ENCODE results near the gene ARHGDIG.
"Not testable (repeated sequence)": the region's sequence is repeated elsewhere in the genome, so short reads cannot be mapped to it uniquely, and the experiment has no call there.

DNA sequence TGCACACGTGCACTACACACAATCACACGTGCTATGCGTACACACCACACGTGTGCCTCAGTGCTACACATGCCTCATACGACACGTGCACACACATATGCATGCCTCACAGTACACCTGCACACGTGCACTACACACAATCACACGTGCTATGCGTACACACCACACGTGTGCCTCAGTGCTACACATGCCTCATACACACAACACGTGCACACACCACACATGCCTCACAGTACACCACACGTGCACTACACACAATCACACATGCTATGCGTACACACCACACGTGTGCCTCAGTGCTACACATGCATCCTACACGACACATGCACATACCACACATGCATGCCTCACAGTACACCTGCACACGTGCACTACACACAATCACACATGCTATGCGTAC lies 12.8 kb upstream of the ARHGDIG start:
- TF ChIP-seq ZNF274 (IDR thresholded peaks at IDR 0.05; ENCODE audit: low read depth, low read length); YY1 (IDR thresholded peaks at IDR 0.05; ENCODE audit: insufficient read depth, insufficient read length); SUZ12 (IDR thresholded peaks at IDR 0.05; ENCODE audit: extremely low read depth, insufficient read depth, insufficient read length): not testable (repeated sequence)
